Fibroblast of mammary gland (primary cell): Measurements from ENCODE around the gene ALS2.
A peak's percentile ranks its signal among the peaks of the same experiment; 100 is the strongest.

Source experiments
- DNase-seq: peaks from one replicate; pipeline ENCODE4 v3.0.0-alpha.2; 2010; ENCODE audit warnings: low read depth
- H3K4me3 ChIP-seq: 2 replicates; pipeline ENCODE4 v1.5.1; 2011; ENCODE audit warnings: low read depth, mild to moderate bottlenecking, low read length, moderate library complexity; ENCODE audit not compliant: control insufficient read depth
- TF ChIP-seq, protein P1 (sequence below): conservative IDR thresholded peaks from 2 replicates; pipeline ENCODE4 v1.5.1; 2011; ENCODE audit warnings: low read depth, low read length, inconsistent platforms; ENCODE audit not compliant: control insufficient read depth, insufficient read depth

ALS2 gene

DNA sequence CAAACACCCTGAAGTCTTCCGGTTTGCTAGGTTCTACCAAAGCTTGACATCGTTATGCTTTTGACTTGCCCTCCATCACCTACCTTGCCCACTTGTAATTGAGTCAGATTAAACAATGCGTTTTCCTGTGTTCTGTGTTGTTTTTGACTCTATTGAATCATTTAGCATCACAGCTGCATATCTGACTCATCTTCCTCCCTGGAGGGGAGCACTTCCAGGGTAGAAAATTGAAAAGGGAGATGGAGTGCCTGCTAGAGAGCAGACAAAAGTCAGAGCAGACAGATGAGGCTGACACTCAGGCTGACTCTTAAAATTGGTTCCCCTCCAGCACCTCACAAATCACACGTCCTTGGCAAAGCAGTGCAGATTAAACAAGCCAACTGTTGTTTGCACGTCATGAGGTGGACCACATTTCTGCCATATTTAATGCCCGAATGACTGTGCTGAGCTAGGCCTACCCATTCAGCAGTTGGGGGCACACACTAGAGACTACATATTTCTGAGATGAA is 84.5 kb downstream of the ALS2 start:
- H3K4me3 ChIP-seq = no peak overlapping the region
- peak; percentile 98 for DNase-seq
- TF ChIP-seq, protein P1, sequence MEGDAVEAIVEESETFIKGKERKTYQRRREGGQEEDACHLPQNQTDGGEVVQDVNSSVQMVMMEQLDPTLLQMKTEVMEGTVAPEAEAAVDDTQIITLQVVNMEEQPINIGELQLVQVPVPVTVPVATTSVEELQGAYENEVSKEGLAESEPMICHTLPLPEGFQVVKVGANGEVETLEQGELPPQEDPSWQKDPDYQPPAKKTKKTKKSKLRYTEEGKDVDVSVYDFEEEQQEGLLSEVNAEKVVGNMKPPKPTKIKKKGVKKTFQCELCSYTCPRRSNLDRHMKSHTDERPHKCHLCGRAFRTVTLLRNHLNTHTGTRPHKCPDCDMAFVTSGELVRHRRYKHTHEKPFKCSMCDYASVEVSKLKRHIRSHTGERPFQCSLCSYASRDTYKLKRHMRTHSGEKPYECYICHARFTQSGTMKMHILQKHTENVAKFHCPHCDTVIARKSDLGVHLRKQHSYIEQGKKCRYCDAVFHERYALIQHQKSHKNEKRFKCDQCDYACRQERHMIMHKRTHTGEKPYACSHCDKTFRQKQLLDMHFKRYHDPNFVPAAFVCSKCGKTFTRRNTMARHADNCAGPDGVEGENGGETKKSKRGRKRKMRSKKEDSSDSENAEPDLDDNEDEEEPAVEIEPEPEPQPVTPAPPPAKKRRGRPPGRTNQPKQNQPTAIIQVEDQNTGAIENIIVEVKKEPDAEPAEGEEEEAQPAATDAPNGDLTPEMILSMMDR = no peak

GRCh38 chr2:201685156-201685555 is 95.6 kb downstream of the ALS2 start:
- H3K4me3 ChIP-seq = no peak overlapping the region
- DNase-seq = no peak
- TF ChIP-seq, protein P1 = no peak

DNA sequence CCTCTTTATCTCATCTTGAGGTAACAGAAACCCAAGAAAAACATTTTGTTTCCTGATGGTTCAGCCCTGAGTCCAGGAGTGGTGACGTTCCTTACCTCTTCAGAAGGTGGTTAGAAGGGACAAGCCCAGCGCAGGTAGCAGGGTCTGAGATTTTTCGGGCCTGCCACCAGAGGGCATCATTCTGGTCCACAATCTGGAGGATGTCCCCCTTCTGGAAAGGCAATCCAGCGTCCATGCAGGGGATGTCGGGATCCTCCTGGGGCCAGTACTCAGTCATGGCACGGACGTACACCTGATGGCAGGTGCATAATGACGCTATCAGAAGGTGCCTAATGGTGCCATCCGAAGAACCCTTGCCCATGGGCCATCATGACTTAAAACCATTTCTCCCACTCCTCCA is 100.0 kb downstream of the ALS2 start:
- TF ChIP-seq, protein P1 = peak; percentile 57
- no peak overlapping the region for H3K4me3 ChIP-seq
- peak; percentile 21 for DNase-seq

GRCh38 chr2:201678401-201678800 is 102.3 kb downstream of the ALS2 start:
- DNase-seq = no peak
- no peak overlapping the region for H3K4me3 ChIP-seq
- TF ChIP-seq, protein P1 = no peak

DNA sequence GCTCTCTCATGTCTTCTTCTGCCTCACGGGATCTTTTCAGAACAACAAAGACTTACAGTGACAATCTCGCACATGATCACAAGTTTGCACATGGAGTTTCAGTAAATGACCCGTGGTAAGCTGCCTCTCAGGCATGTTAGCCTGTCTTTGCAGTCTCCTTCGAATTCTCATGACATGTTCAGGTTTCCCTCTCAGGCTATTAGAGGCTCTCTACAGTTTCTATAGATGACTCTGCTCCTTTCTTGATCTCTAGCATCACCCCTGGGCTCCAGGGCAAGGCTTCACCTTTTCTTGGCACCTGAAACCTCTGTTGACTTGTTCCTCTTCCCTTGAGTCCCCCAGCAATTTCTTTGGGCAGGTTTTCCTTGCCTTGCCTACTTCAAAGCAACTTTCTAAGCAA is 105.3 kb downstream of the ALS2 start:
- DNase-seq = no peak
- no peak overlapping the region for H3K4me3 ChIP-seq
- TF ChIP-seq, protein P1 = no peak

DNA sequence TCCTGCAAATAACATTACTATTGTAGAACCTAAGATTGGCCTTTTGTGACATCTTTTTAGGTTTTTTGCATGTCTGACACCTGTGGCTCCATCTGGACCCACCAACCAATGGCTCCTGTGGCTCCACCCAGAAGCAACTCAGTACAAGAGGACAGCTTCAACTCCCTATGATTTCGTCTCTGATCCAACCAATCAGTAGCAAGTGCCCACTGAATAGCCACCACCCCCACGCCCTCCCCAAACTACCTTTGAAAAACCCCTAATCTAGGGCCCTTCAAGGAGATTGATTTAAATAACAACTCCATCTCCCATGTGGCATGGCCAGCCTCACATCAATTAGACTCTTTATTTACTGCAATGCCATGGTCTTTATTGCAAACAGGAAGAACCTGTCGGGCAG is 105.9 kb downstream of the ALS2 start:
- TF ChIP-seq, protein P1 = no peak
- no peak overlapping the region for H3K4me3 ChIP-seq
- DNase-seq = no peak

DNA sequence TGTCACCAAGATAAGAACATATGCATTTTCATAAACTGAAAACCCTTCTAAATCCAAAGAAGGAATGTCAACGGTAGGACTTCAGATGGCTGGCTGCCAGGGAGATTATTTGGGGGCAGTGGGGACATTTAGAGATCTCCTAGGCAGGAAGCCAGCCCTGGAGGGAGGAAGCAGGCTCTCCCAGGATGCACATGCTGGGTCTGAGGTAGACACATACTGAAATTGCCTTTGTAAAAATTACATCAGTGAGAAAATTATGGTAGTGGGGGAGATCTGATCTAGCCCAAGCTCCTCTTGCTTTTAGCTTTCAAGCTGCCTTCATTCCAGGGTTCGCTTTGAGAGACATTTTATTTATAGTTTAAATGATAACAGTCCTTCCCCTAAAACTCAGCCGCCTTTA is 106.4 kb downstream of the ALS2 start:
- H3K4me3 ChIP-seq = no peak overlapping the region
- TF ChIP-seq, protein P1 = no peak
- no peak for DNase-seq
